Stimulated activated CD4-positive, alpha-beta T cell treated with anti-CD3 and anti-CD28 coated beads, Interleukin-1b, Interleukin-23, amount 100 ng/mL, for 24 hours (primary cell): ENCODE measurements around the gene MCEMP1.
A peak's percentile ranks its signal among the peaks of the same experiment; 100 is the strongest.

Source experiments
- DNase-seq, 4 experiments: peaks; one replicate each; pipeline ENCODE4 v3.0.0-alpha.2; 2020; ENCODE audit warnings: low read depth in 4 of 4, low spot score in 1 of 4

The MCEMP1 gene

GRCh38 chr19:7697721-7698287, 20.9 kb downstream of the MCEMP1 start:
- no peak for DNase-seq

DNA sequence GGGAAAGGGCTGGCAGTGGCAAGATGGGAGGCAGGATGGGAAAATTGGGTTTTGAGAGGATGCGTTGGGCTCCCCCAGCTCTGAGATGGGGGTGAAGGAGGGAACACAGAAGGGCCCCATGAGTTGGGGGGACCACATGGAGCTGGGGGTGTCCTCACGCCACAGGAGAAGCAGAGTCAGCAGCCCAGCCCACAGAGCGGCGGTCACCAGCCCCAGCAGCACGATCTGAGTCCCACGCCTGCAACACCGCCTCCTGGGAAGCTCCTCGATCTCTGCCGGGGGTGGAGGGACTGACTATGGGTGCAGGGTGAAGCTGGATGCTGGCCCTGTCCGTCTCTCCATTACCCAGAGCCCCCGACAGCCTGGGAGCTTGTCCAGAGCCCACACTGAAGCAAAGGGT, 21.7 kb downstream of the MCEMP1 start:
- DNase-seq: no peak

- no peak for DNase-seq
These were observed 22.1 kb downstream of the MCEMP1 start for GRCh38 chr19:7699003-7699402.

GRCh38 chr19:7699417-7700401, 22.8 kb downstream of the MCEMP1 start:
- DNase-seq: peak in 2 of 4 experiments; percentile 20 to 54

GRCh38 chr19:7701049-7701653, 24.3 kb downstream of the MCEMP1 start:
- DNase-seq: no peak

DNA sequence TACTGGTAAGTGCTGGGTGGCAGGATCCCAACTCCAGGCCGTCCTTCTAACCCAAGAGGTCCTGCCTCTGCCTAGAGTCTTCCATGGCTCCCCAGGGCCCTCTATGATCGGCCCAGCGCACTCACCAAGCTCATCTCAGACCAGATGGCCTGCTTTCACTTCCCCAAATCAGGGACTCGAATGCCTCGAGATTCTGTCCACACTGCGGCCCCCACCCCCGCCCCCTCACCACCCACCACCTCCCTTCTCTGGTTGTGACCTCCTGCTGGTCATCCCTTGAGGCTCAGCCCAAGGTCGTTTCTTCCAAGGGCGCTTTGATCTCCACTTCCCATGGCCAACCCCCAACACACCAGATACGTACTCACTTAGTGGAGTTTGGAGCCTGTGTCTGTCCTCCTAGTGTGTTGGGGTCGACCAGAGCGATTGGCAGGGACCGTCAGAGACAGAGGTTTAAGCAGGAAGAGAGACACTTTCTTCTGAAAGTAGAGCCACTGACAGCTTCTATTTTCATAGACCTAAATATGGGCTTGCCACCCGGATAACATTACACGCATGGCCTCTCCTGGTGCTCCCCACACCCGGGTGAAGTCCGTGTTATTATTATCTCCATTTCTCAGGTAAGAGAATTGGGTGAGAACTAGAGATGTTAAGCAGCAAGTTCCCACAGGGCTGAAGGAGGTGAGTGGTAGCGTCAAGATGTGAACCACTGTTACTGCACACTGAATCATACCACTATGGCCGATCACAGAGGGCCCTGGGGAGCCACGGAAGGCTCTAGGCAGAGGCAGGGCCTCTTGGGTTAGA, 25.0 kb downstream of the MCEMP1 start, which contains the start of gene FCER2:
FCER2 (minus strand) TSS at position 478 of the 804 bp plus-strand sequence. CDS start 2,371 bp downstream, outside the sequence.
- DNase-seq: no peak

DNA sequence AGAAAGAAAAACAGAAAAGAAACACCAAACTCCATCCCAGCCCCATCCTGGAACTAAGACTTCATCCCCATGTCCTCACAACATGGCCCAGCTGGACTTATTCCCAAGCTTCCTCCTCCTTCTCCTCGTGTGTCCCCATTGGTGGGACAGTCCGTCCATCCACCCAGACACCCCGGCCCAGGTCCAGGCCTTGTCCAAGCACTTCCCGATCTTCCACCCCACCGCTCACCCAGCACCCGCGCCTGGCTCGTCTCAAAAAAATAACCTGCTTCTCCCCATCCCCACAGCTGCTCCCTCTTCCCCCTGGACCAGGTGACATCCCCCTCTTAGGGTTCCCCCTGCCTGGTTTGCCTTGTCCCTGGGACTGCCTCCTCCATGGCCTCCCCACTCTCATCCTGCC, 26.4 kb downstream of the MCEMP1 start:
- no peak for DNase-seq

GRCh38 chr19:7704280-7705060, 27.6 kb downstream of the MCEMP1 start:
- no peak for DNase-seq

DNA sequence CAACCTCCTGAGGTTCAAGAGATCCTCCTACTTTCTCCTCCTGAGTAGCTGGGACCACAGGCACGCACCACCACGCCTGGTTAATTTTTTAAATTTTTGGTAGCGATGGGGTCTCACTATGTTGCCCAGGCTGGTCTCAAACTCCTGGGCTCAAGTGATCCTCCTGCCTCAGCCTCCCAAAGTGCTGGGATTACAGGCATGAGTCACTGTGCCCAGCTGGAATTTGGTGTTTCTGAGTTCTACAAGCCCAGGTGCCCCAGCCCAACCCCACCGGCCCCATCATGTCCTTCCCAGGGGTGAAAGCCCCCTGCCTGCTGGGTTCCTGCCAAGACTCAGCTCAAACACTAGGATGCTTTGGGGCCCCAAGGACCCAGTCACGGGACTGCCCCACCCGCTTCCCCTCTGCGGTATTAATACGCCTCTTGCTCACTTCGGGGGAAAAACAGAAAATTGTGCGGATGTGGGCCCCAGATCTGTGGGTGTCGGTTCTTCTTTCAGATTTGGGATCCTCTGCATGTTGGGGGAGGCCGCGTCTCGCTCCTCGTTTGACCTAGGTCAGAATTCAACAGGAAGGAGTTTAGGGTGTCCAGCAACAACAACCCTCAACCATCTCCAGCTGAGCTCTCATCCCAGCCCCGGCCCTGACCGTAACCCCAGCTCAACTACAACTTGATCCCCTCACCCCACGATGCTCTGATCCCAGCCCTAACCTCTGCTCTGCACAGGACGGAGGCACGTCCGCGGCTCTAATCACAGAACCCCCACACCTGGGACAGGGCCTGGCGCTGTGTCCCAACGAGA, 28.7 kb downstream of the MCEMP1 start:
- peak; percentile 28 to 70 (median 47) for DNase-seq

DNA sequence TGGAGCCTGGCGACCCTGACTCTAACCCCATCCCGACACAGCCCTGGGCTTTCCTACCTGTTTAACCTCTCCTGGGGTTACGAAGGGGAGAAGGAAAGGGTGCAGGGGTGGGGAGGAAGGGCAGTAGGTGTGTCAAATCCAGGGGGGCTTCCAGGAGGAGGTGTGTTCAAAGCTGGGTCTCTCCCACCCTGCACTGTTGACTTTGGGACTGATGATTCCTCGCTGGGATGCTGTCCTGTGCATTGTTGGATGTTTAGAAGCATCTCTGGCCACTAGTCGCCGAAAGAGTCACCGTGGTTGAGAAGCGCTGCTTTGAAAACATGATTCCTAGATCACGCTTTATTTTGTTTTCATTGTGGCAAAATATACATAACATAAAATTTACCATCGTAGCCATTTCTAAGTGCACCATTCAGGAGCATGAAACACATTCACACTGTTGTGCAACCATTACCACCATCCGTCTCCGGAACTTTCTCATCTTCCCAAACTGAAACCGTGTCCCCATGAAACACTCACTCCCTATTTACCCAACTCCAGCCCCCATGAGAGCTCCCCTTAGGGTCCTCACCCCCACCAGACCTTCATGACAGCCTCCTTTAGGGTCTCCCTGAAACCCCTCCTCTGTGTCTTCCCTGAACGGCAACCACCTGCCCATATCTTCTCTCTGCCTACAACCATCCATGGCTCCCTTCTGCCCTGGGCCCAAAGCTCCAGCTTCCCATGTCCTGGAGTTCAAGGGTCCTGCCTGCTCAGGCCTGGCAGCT, 29.5 kb downstream of the MCEMP1 start:
- no peak for DNase-seq

DNA sequence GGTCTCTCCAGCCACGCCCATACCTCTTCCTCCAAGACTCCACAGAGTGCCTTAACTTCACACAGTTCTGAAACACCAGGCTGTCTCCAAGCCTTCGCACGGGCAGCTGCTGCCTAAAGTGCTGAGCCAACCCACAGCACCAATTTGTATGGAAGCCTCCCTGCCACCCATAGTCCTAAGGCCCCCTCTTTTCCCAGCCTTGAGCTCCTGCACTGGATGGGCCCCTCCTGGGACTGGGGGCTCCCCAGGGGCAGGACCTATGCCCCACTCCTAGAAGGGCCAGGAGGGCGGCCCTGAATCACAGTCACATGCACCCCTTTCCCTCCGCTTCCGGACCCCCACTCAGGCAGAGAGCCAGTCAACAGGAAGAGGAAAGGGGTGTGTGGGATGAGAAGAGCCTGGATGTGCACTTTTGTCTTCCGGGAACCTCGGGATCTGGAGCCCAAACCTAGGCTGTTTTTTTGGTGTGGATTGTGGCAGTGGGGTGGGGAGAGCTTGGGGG, 30.1 kb downstream of the MCEMP1 start:
- no peak for DNase-seq

GRCh38 chr19:7709932-7710460, 33.1 kb downstream of the MCEMP1 start:
- DNase-seq: no peak

DNA sequence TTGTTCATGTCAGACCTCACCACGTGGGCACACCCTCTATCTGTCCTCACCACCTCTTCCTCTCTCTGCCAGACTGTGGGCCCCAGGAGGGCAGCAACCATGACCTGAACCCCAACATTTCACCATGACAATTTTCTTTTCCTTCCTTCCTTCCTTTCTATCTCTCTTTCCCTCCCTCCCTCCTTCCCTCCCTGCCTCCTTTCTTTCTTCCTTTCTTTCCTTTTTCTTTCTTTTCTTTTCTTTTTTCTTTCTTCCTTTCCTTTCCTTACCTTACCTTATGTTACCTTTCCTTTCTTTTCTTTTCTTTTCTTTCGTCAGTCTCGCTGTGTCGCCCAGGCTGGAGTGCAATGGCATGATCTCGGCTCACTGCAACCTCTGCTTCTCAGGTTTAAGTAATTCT, 33.7 kb downstream of the MCEMP1 start:
- no peak for DNase-seq

- no peak for DNase-seq
These were observed 38.8 kb downstream of the MCEMP1 start for GRCh38 chr19:7715671-7716070.

GRCh38 chr19:7716762-7717161, 39.9 kb downstream of the MCEMP1 start:
- no peak for DNase-seq

DNA sequence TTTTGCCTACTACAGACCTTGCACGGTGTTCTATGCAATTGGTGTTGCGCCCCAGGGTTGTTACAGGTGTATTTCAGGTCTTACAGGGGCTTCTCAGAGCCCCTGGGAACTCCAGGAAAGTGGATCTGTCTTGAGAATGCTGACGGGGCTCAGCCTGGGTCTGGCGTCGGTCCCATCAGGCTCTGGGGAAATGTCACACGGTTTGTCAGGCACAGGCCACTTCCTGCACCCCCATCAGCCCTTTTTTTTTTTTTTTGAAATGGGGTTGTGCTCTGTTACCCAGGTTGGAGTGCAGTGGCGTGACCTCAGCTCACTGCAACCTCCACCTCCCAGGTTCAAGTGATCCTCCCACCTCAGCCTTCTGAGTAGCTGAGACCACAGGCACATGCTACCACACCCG, 41.8 kb downstream of the MCEMP1 start:
- DNase-seq: no peak

- DNase-seq: no peak
These were observed 43.5 kb downstream of the MCEMP1 start for GRCh38 chr19:7720351-7720750.

DNA sequence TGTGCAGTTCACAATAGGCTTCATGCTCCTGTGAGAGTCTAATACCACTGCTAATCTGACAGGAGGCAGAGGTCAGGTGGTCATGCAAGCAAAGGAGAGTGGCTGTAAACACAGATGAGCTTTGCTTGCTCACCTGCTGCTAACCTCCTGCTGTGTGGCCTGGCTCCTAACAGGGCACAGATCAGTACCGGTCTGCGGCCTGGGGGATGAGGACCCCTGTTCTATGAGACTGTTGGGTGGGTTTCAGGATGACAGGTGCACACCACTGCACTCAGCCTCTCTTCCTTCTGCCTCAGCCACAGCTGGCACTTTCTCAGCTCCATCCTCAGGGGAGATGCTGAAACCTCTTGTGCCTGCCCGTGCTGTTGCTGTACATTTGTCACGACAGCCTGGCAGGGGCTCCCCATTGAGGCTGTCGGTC, 45.4 kb downstream of the MCEMP1 start:
- no peak for DNase-seq
